ENCODE measurements around the gene DCLRE1B. TPM values are rescaled to one million over a fixed set of nuclear protein-coding genes. Genes with fewer than 3 reads are reported as not detected.

The DCLRE1B gene
- total and polyA plus RNA-seq, 4 donors = 0.82 to 6.6 (median 1.2) TPM

- Histone ChIP-seq H3K9ac (ENCODE audit: low read depth in 1 of 2, low read length in 2 of 2) (no peak overlapping the region), H3K27ac (ENCODE audit: low read depth in 1 of 2, low read length in 2 of 2) (no peak overlapping the region), H3K4me3 (ENCODE audit: low read depth in 1 of 3, low read length in 3 of 3) (no peak overlapping the region), H3K27me3 (ENCODE audit: control insufficient read depth in 4 of 4, insufficient read depth in 4 of 4, low read length in 3 of 4) (no peaks in the 10 kb centered on the region), H3K9me3 (ENCODE audit: control insufficient read depth in 4 of 4, low read length in 3 of 4) (no peaks in the 10 kb centered on the region), H3K4me1 (ENCODE audit: control insufficient read depth in 4 of 4, insufficient read depth in 4 of 4, low read length in 3 of 4) (no peaks in the 10 kb centered on the region), H3K36me3 (ENCODE audit: control insufficient read depth in 4 of 4, insufficient read depth in 3 of 4, low read depth in 1 of 4, low read length in 3 of 4) (no peaks in the 10 kb centered on the region)
- DNase-seq (ENCODE audit: low spot score) = no peak
- WGBS = 94% methylated on average over 4 of the region's 4 CpGs
- TF ChIP-seq ATF3 (IDR thresholded peaks at IDR 0.05) (no peak), SP1 (IDR thresholded peaks at IDR 0.05) (no peak), FOXA2 (IDR thresholded peaks at IDR 0.05) (no peak), ZBTB33 (IDR thresholded peaks at IDR 0.05) (no peak), REST (IDR thresholded peaks at IDR 0.05) (no peak), TAF1 (conservative IDR thresholded peaks at IDR 0.05) (no peak), RXRA (IDR thresholded peaks at IDR 0.05) (no peak), HNF4G (IDR thresholded peaks at IDR 0.05) (no peak)
These were observed 49.3 kb upstream of the DCLRE1B start for GRCh38 chr1:113855630-113856400.

- H3K9ac ChIP-seq (ENCODE audit: low read depth in 1 of 2, low read length in 2 of 2) = no peak overlapping the region
- TF ChIP-seq FOXA1 (IDR thresholded peaks at IDR 0.05) (no peak), YY1 (IDR thresholded peaks at IDR 0.05) (no peak), EGR1 (IDR thresholded peaks at IDR 0.05; ENCODE audit: low read depth in 2 of 2) (no peak), MAX (IDR thresholded peaks at IDR 0.05) (no peak), HNF4G (IDR thresholded peaks at IDR 0.05) (no peak), ATF3 (IDR thresholded peaks at IDR 0.05) (no peak), NR2F2 (IDR thresholded peaks at IDR 0.05) (no peak), REST (IDR thresholded peaks at IDR 0.05) (no peak), ZBTB33 (IDR thresholded peaks at IDR 0.05) (no peak)
- no peak overlapping the region for H3K4me3 ChIP-seq (ENCODE audit: low read depth in 1 of 3, low read length in 3 of 3)
- DNase-seq (ENCODE audit: low spot score) = no peak
- H3K27me3 ChIP-seq (ENCODE audit: control insufficient read depth in 4 of 4, insufficient read depth in 4 of 4, low read length in 3 of 4) = no peaks in the 10 kb centered on the region
- 98% methylated on average over 2 of the region's 2 CpGs for whole genome bisulfite sequencing
- no peaks in the 10 kb centered on the region for H3K36me3 ChIP-seq (ENCODE audit: control insufficient read depth in 4 of 4, insufficient read depth in 3 of 4, low read depth in 1 of 4, low read length in 3 of 4)
- H3K9me3 ChIP-seq (ENCODE audit: control insufficient read depth in 4 of 4, low read length in 3 of 4) = no peaks in the 10 kb centered on the region
- H3K27ac ChIP-seq (ENCODE audit: low read depth in 1 of 2, low read length in 2 of 2) = no peak overlapping the region
- no peaks in the 10 kb centered on the region for H3K4me1 ChIP-seq (ENCODE audit: control insufficient read depth in 4 of 4, insufficient read depth in 4 of 4, low read length in 3 of 4)
These were observed 48.7 kb upstream of the DCLRE1B start for GRCh38 chr1:113856401-113856790.

Data from liver (tissue), 9 donors.